Stimulated activated naive CD4-positive, alpha-beta T cell treated with Interleukin-2 at 50 U/mL for 16 hours (primary cell): Measurements from ENCODE around the gene GON4L.
"Not testable (repeated sequence)": the region's sequence is repeated elsewhere in the genome, so short reads cannot be mapped to it uniquely, and the experiment has no call there.

Experiments
- DNase-seq: peaks from one replicate; lab custom pipeline; 2025; lab: John Stamatoyannopoulos, UW

GON4L gene

GRCh38 chr1:155816351-155816750 lies 40.7 kb downstream of the GON4L start:
- no peak for DNase-seq

GRCh38 chr1:155813672-155814071 lies 43.3 kb downstream of the GON4L start:
- no peak for DNase-seq

GRCh38 chr1:155812878-155813277 lies 44.1 kb downstream of the GON4L start:
- DNase-seq = no peak

DNA sequence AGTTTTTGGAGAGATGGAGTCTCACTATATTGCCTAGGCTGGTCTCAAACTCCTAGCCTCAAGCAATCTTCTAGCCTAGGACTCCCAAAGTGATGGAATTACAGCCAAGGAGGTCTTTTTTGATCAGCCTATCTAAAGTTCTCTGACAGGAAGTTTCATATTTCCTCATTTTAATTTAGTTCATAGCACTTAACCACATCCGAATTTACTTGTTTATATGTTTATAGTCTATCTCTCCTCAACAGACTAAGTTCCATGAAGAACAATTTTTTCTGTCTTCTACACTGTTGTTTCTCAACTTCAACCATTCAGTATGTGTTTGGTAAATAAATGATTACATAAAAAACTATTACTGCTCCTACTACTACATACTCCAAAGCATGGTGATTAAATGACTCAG lies 47.9 kb downstream of the GON4L start:
- no peak for DNase-seq

DNA sequence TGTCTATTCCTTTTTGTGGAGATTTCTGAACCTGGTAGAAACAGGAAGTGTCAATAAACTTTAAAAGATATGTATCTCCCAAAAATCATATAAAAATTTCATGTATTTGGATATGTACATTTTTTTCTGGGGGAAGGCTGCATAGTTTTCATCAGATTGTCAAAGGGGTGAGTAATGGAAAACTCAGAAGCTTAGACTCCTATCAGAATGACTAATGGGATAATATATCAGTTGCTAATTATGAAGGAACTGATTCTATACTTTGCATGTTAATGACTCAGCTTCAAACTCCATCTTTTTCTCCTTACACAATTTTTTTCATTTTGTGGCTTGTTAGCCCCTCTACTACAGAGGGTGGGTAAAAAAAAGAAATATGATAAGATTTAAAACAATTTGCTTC lies 55.9 kb downstream of the GON4L start:
- no peak for DNase-seq

- not testable (repeated sequence) for DNase-seq
Measured at GRCh38 chr1:155795618-155796017, 61.4 kb downstream of the GON4L start.

DNA sequence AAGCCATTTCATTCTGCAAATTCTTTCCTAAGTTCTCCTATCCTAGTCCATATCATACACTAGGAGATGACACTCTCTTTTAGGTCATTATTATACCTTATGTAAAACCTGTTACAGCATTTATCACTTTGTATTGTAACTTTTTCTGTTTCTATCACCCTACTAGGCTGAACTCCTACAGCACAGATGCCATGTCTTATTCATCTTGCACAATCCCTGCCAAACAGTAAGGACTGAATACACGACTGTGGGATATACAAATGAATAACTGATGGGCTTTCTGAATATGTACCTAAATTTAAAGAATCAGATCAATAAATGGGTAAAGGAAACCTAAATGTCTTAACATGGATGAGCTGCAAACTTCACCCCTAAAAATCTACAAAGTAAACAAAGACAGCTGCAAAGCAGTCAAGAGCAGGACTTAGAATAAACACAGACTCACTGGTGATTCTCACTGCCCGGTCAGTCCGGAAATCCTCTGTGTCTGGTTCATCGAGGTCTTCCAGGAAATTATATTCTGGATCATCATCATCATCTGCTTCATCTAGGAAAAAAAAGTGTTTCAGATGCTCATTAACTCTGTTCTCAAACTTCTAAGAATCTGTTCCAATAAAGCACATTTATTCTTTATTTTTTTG lies 62.3 kb downstream of the GON4L start:
- no peak for DNase-seq

DNA sequence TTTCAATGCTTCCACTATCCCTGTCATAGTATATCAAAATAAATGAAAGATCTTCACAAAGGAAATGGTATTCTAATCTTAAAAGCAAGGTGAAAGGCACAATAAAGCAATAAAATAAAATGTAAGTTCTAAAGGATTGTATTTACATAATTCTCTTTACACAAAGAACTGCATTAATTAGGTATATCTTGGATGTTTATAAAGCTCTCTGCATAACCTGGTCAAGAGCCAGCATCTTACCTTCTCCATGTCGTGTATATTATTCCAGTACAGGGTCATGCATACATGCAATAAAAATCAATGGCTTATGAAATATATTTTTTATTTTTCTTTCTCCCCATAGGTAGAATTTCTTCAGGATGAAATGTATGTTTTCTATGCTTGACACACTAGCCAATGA lies 63.8 kb downstream of the GON4L start:
- DNase-seq = no peak

- DNase-seq = no peak
Measured at GRCh38 chr1:155777582-155777981, 79.4 kb downstream of the GON4L start.

DNA sequence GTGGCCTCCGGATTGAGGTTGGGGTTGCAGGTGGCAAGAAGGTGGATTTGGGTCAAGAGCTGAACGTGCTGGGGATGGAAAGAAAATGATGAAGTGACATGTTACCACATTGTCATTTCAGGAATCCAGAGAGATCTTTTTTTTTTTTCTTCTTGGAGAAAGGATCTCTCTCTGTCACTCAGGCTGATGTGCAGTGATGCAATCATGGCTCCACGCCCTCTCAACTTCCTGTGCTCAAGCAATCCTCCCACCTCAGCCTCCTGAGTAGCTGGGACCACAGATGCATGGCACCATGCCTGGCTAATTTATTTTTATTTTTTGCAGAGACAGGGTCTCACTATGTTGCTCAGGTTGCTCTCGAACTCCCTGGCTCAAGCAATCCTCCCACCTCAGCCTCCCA lies 80.6 kb downstream of the GON4L start:
- no peak for DNase-seq

GRCh38 chr1:155773221-155773620 lies 83.8 kb downstream of the GON4L start:
- no peak for DNase-seq

- no peak for DNase-seq
Measured at GRCh38 chr1:155769257-155769656, 87.8 kb downstream of the GON4L start.

DNA sequence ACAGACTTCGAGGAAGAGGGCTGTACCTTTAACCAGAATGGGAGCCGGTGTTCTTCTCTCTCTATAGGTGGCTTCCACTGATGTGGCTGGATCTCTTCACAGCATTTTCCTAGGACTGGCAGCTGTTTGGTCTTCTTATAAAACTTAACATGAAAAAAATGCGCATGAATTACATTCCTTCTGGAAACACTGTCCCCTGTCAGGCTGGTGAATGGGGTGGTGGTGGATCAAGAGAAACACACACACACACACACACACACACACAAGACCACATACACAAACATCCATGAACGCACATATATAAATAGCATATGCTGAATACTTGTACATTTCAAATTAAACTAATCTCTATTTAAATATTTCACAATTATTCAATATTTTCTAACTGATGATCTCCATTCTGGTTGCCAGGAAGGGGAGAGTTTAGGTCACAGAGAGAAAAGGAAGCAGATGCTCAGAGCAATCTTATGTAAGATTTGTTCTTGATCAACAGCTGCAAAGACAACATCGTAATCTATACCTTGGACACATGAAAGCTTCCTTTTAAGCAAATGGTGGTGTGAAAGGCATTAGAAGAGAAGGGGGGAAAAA lies 89.5 kb downstream of the GON4L start:
- not testable (repeated sequence) for DNase-seq

DNA sequence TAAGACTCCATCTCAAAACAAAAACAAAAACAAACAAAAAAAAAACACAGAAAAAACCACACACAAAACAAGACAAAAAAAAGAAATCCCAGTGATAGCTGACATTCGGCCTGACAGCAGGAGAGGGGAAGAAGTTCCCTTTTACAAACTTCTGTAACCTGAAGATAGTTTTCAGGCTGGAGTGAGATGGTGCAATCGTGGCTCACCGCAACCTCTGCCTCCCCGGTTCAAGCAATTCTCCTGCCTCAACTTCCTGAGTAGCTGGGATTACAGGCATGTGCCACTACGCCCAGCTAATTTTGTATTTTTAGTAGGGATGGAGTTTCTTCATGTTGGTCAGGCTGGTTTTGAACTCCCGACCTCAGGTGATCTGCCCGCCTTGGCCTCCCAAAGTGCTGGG lies 93.0 kb downstream of the GON4L start:
- not testable (repeated sequence) for DNase-seq

GRCh38 chr1:155763090-155763815 lies 93.8 kb downstream of the GON4L start:
- not testable (repeated sequence) for DNase-seq

DNA sequence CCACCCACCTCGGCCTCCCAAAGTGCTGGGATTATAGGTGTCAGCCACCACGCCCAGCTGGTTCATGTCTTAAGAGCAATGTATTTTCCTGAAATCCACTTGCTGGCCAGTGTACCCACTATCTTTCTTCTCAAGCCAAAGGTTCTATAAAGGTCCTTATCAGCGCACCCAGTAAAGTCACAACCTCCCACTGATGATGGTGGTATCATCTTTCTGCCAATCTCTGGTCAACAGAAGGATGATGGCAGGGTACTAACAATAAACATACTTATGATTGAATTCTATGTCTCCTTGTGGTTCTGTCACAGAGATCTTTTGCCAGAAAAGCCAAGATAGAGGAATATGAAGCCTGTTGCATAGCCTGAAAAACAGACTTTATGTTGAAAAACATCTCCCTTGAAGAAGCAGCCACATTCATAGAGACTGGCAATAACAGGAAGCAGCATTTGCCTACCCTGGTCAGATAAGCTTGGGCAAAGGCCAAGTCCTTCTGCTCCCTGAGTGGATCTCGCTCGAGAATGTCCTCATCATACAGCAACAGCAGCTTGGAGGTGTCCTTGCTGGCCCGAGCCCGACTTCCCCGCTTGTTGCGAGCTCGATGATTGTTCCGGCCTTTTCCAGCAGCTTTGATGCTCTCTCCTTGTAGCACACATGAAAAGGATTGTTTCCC lies 95.1 kb downstream of the GON4L start:
- DNase-seq = no peak

DNA sequence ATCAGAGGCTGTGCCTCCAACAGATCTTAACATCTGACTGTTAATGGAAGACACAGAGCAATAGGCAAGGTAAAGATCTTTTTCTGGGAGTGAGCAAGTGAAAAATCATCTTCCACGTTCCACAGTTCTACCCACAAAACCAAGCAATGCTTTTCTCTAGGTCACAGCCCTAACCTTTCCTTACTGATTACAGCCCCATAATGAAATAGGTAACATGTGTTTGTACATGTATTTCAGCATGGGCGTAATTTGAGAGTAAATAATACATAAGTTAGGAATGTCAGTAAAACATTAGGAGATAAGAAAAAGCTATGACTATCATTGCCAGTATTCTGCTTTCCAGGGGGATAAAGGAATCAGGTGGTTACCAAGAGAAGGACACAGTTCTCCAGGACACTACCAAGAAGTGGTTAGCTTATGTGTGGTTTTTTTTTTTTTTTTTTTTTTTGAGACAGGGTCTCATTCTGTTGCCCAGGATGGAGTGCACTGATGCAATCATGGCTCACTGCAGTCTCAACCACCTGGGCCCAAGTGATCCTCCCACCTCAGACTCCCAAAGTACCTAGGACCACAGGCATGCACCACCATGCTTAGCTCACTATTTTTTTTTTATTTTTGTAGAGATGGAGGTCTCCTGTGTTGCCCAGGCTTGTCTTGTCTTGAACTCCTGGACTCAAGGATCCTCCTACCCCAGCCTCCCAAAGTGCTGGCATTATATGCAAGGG lies 96.1 kb downstream of the GON4L start:
- DNase-seq = no peak

GRCh38 chr1:155759966-155760630 lies 96.9 kb downstream of the GON4L start:
- no peak for DNase-seq

DNA sequence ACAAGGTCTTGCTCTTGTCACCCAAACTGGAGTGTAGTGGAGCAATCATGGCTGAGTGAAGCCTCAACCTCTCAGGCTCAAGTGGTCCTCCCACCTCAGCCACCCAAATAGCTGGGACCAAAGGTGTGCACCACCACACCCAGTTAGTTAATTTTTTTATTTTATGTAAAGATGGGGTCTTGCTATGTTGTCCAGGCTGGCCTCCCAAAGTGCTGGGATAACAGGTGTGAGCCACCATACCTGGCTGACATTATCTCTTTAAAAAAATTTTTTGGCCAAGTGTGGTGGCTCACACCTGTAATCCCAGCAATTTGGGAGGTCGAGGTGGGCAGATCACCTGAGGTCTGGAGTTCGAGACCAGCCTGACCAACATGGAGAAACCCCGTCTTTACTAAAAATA lies 98.0 kb downstream of the GON4L start:
- not testable (repeated sequence) for DNase-seq

DNA sequence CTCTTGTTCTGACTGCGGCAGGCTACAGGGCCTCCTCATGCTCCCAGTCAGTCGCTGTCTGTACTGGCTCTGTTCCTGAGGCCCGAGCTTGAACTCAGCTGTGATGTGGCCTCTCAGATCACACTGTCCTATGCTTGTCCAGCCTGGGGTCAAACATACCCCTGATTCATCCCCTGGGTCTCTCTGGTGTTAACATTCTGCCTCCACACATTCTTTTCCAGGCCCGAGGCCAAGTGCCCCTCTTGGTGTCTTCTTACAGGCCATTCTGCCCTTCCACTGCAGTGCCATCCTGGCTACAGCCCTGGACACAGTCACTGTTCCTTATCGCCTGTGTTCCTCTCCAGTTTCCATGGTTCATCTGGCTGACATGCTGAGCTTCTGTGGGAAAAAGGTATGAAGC lies 108.9 kb downstream of the GON4L start:
- not testable (repeated sequence) for DNase-seq

GRCh38 chr1:155747586-155747985 lies 109.4 kb downstream of the GON4L start:
- DNase-seq = not testable (repeated sequence)
